Duodenal mucosa (tissue), 2 donors: ENCODE results near the gene PEAK1.

Experiments used
- H3K27ac ChIP-seq: one replicate; pipeline ENCODE4 v1.7.0; 2013; ENCODE audit warnings: low read depth, low read length
- H3K27me3 ChIP-seq, 2 donors: one replicate each; pipeline ENCODE4 v1.7.0; 2013; ENCODE audit warnings: low read length in 2 of 2, control low read depth in 1 of 2; ENCODE audit not compliant: insufficient read depth in 2 of 2, control insufficient read depth in 1 of 2
- H3K36me3 ChIP-seq, 2 donors: one replicate each; pipeline ENCODE4 v1.7.0; 2013; ENCODE audit warnings: low read length in 2 of 2, control low read depth in 1 of 2; ENCODE audit not compliant: insufficient read depth in 2 of 2, control insufficient read depth in 1 of 2
- H3K4me1 ChIP-seq, 2 donors: one replicate each; pipeline ENCODE4 v1.7.0; 2013; ENCODE audit warnings: low read length in 2 of 2, control low read depth in 1 of 2; ENCODE audit not compliant: insufficient read depth in 2 of 2, control insufficient read depth in 1 of 2
- H3K4me3 ChIP-seq, 2 donors: one replicate each; pipeline ENCODE4 v1.7.0; 2013; ENCODE audit warnings: low read length in 2 of 2, low read depth in 1 of 2
- H3K9ac ChIP-seq, 2 donors: one replicate each; pipeline ENCODE4 v1.7.0; 2013; ENCODE audit warnings: low read length in 2 of 2, low read depth in 1 of 2
- H3K9me3 ChIP-seq, 2 donors: one replicate each; pipeline ENCODE4 v1.7.0; 2013; ENCODE audit warnings: low read length in 2 of 2, control low read depth in 1 of 2; ENCODE audit not compliant: control insufficient read depth in 1 of 2

Gene PEAK1

DNA sequence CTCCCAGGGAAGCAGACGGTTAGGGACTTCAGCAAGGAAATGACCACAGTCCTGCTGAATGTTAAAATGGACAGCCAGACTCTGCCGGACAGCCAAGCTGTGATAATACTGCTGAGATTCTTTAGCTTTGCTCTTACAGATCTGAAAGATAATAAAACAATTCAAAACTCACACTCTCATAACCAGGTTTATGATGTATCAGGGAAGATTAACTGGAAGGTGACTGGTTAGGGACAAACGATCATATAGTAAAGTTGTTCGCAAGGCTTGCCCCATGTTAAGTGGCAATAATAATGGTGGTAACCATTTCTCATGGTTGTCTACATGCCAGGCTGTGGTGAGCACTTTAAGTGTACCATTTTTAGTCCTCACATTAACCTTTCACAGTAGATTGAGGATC, 304.7 kb downstream of the PEAK1 start:
- H3K36me3 ChIP-seq: peaks cover 7 to 27% of the 10 kb centered on the region in 2 donors
- H3K9me3 ChIP-seq: no peaks in the 10 kb centered on the region
- no peak overlapping the region for H3K27ac ChIP-seq

DNA sequence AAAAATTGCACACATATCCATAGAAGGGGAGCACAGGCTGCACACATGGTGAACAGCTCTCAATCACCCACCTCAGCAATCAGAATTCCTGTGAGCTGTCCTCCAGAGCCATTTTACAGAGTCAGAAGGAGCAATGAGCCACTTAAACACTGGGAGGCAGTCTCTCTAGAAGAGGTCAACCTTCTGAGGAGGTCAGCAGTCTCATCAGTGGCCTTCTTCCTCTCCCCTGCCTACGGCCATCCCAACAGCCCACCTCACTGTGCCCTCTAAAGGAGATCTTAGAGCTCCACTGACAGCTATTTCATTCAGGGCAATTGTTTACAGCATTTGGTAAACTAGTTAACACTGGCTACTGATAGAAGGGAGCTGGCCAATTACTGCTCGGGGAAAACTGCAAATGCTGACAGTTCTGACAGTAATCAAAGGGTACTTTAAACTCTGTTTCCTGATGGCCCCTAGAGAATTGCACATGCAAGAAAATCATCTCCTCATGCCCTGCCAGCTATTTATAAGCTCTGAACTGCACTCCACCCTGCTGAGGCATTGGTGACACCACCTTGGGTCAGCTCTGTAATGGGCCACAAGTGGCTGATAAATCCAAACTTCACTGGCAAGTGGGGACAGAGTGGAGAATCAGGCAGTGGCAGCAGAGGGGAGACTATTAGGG, 306.9 kb downstream of the PEAK1 start:
- Histone ChIP-seq H3K36me3 (peaks cover 7 to 27% of the 10 kb centered on the region in 2 donors), H3K27me3 (no peaks in the 10 kb centered on the region), H3K9me3 (no peaks in the 10 kb centered on the region), H3K4me1 (peaks cover 0 to 3% of the 10 kb centered on the region in 2 donors), H3K27ac (no peak overlapping the region), H3K9ac (no peak overlapping the region), H3K4me3 (no peak overlapping the region)

More for the DNA sequence above, 304.7 kb downstream of the PEAK1 start:
- Histone ChIP-seq H3K27me3 (no peaks in the 10 kb centered on the region), H3K9ac (no peak overlapping the region), H3K4me3 (no peak overlapping the region), H3K4me1 (peaks cover 0 to 7% of the 10 kb centered on the region in 2 donors)

DNA sequence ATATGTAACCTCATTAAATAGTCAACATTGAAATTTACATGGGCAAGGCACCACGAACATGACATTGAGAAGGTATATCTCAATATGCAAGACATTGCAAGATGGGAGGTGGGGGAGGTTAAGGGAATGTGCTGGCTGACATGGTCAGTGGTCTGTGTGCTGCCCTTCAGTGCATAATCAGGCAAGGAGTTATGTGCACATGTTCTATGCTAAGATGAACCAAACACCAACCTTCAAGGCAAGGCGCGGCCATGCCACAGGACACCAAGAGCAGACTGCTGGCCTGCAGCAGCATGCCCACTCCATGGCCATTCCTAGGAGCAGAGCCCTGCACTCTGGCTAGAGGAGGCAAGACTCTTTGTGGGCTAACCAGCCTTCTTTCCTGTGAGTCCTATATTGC, 308.1 kb downstream of the PEAK1 start:
- H3K4me3 ChIP-seq: no peak overlapping the region
- no peak overlapping the region for H3K9ac ChIP-seq
- peaks cover 7 to 27% of the 10 kb centered on the region in 2 donors for H3K36me3 ChIP-seq
- H3K4me1 ChIP-seq: peaks cover 0 to 3% of the 10 kb centered on the region in 2 donors
- H3K9me3 ChIP-seq: no peaks in the 10 kb centered on the region
- H3K27me3 ChIP-seq: no peaks in the 10 kb centered on the region
- H3K27ac ChIP-seq: no peak overlapping the region

DNA sequence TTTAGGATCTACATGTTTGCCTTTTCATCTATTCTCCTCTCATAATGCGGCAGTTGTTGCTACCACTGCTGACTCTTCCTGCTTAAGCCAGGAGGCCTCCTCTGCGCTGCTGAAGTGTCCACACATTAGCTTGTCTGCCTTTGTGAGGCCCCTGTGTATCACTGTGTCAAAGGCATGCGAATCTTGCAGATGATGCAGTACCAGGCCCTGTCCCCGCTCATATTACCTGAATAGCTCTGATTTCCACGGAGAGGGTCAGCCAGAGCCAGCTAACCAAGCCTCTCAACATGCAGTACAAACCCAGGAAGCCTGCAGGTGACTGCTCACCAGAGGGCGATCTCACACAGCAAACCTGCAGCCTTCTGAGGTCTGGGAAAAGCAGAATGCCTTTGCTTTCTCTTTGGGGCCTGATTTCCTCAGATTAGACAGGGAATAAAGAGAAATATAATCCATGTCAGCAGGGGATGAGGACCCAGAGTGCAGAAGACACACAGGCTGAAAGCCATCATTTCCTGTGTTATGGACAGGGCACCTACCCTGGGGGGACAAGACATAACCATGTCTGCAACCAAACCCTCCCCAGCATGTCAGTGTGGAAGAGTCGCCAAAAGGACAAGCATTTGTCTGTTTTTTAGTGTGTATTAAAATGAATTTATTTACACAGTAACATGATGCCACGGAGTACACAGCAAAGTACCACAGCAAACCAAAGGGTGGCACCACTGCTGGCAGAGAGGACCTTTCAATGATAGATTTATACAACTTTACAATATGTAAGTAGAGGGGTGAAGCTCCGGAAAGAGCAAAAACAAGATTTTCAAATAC, 312.2 kb downstream of the PEAK1 start:
- Histone ChIP-seq H3K27ac (no peak overlapping the region), H3K4me3 (no peak overlapping the region), H3K4me1 (peaks cover 0 to 1% of the 10 kb centered on the region in 2 donors), H3K36me3 (peaks cover 3 to 11% of the 10 kb centered on the region in 2 donors), H3K9me3 (no peaks in the 10 kb centered on the region), H3K9ac (no peak overlapping the region), H3K27me3 (no peaks in the 10 kb centered on the region)

DNA sequence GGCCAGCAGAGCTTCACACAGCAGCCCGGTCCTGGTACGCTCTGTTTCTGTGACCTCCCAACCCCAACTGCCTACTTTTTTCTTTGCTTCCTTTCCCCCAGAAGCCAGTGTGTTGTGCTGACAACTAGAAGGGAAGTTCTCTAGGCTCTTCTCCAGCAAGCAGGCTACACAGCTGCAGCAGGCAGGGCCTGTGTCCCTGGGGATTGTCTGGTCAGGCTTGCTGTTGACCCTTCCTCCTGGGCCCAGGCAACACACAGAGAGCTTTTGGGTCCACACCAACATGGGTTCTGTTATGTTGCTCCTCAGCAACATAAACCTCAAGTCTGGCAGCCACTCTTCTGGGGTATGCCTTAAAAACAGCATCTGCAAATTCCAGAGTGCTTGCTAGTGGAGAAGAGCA, 312.8 kb downstream of the PEAK1 start:
- no peaks in the 10 kb centered on the region for H3K27me3 ChIP-seq
- no peaks in the 10 kb centered on the region for H3K9me3 ChIP-seq
- H3K27ac ChIP-seq: no peak overlapping the region
- H3K9ac ChIP-seq: no peak overlapping the region
- H3K4me1 ChIP-seq: no peaks in the 10 kb centered on the region
- no peak overlapping the region for H3K4me3 ChIP-seq
- H3K36me3 ChIP-seq: peaks cover 3 to 11% of the 10 kb centered on the region in 2 donors

DNA sequence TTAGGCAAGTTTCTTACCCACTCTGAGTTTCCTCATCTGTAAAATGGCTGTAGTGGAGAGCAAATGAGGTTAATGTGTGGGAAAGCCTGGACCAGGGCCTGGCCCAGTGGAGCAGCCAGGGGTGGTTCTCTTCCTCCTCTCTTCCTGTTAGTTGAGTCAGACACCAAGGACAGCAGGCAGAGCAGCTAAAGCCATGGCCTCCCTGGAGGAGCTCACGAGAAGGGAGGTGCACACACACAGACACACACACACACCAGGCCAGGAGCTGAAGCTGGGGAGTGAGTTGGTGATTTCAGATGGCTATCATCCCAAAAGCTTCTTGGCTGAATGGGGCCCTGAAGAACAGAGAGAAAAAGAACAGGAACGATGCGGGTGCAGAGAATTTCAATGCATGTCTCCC, 315.7 kb downstream of the PEAK1 start:
- no peaks in the 10 kb centered on the region for H3K4me1 ChIP-seq
- H3K27ac ChIP-seq: no peak overlapping the region
- H3K9ac ChIP-seq: no peak overlapping the region
- H3K4me3 ChIP-seq: no peak overlapping the region
- H3K27me3 ChIP-seq: no peaks in the 10 kb centered on the region
- H3K9me3 ChIP-seq: no peaks in the 10 kb centered on the region
- no peaks in the 10 kb centered on the region for H3K36me3 ChIP-seq

DNA sequence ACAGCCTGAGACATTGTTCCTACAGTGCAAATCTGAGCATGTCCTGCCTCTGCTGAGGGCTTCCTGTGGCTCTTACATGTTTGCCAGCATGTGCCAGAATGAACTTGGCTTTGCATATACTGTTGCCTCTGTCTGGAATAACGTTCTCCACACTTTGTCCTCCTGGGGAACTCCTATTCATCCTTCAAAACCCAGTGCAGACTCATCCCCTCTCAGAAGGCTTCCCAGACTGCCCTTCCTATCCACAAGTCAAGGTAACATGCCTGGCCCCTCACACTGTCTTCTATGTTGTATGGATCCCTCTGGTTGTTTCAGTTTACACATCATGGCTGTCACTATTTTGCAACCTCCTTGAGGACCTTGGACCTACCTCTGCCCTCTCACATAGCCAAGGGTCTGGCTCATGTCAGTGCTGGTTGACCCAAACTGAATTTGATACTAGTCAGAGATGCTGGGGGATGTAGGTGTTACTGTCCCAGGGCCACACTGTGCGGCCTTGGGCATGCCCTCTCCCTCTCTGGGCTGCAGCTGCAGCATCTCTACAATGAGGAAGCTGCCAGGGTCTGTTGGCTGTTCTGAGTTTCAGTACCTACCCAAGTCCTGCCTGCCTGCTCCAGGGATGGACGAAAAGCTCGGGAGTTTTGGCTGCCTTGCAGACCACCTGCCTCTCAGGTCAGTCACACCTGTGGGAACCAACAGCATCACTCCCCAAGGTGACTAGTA, 320.0 kb downstream of the PEAK1 start:
- Histone ChIP-seq H3K4me3 (no peak overlapping the region), H3K9ac (no peak overlapping the region), H3K36me3 (no peaks in the 10 kb centered on the region), H3K27ac (no peak overlapping the region), H3K27me3 (no peaks in the 10 kb centered on the region), H3K9me3 (no peaks in the 10 kb centered on the region), H3K4me1 (no peaks in the 10 kb centered on the region)

DNA sequence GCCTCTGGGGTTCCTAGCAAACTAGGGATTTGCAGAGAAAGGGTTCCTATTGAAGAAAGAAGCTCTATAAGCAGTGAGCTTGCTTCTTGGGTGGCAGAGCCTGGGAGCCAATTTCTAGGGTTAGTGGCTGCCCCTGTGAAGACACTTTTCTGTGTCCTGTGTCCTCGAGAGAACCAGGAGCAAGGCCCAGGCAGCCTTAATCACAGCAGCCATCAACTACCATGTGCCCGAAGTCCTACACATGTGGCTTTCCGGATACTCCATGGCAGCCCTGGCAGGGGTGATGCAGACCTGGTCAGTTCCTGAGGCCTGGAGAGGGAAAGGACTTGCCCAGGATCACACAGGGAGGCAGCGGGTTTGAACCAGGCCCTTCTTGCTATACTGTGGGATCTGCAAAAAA, 321.3 kb downstream of the PEAK1 start:
- H3K4me3 ChIP-seq: no peak overlapping the region
- H3K36me3 ChIP-seq: no peaks in the 10 kb centered on the region
- H3K9ac ChIP-seq: no peak overlapping the region
- no peaks in the 10 kb centered on the region for H3K27me3 ChIP-seq
- no peaks in the 10 kb centered on the region for H3K4me1 ChIP-seq
- H3K27ac ChIP-seq: no peak overlapping the region
- H3K9me3 ChIP-seq: no peaks in the 10 kb centered on the region

DNA sequence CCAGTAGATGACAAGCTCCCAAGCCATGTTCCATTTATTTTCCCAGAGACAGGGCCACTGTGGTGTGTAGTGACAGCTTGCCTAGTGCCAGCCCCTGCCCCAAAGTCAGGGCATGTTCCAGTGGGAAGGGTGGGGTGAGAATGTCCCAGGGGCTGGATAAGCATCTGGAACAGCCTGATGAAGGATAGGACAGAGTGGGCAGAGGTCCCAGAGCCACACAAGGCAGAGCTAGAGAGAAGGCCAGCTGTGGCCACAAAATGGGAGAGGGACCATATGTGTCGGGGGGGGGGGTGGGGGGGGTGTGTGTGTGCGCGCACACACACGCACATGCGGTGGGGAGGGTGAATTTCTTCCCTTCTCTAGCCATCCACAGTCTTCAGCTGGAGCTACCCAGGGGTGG, 322.0 kb downstream of the PEAK1 start:
- H3K27ac ChIP-seq: no peak overlapping the region
- H3K4me3 ChIP-seq: no peak overlapping the region
- no peaks in the 10 kb centered on the region for H3K27me3 ChIP-seq
- H3K36me3 ChIP-seq: no peaks in the 10 kb centered on the region
- H3K9me3 ChIP-seq: no peaks in the 10 kb centered on the region
- no peaks in the 10 kb centered on the region for H3K4me1 ChIP-seq
- no peak overlapping the region for H3K9ac ChIP-seq

DNA sequence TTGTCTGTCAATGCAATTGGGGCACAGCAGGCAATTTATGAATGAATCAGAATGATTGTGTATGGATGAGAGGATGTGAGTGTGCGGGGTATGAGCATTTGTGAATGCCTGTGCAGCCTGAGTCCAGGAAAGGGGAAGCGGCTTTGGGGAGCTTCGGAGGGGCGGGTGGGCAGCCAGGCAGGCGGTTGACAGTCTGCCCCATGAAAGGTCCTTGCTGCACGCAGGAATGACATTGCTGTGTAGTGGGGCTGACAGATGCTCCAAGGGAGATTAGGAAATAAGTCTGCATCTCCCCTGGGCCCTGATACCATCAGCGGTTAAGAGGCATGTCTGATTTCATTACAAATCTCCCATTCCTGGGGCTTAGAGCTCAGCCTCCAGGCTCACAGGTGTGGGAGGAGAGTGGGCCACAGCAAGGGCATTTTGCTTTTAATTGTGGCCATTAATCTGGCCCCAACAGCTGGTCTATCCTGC, 322.6 kb downstream of the PEAK1 start:
- Histone ChIP-seq H3K36me3 (no peaks in the 10 kb centered on the region), H3K4me1 (no peaks in the 10 kb centered on the region), H3K9me3 (no peaks in the 10 kb centered on the region), H3K9ac (no peak overlapping the region), H3K27ac (no peak overlapping the region), H3K4me3 (no peak overlapping the region), H3K27me3 (no peaks in the 10 kb centered on the region)
